HL-60/S4 (cell line): Measurements from ENCODE around the gene WDCP.

ENCODE experiments used
- in situ Hi-C: fragments of 300-500 bp; cut with MboI; formaldehyde crosslinking; loops from 2 replicates; pipeline ENCODE4 v1.14.3; 2022; ENCODE audit warnings: low sequenced_read_pairs

The WDCP gene

DNA sequence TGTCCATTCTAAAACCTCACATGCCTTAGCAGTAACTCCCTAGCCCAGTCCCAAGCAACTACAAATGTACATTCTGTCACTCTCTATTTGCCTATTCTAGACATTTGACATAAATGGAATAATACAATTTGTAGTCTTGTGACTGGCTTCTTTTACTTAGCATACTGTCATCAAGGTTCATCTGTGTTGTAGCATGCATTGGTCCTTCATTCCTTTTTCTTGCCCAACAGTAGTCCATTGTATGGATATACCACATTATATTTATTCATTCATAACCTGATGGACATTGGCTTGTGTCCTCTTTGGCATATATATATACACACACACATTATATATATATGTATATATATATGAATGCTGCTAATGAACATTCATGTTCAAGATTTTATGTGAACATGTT lies 39.5 kb downstream of the WDCP start:
- in situ Hi-C loops, result no loop called here

- in situ Hi-C loops, result no loop called here
Observed at GRCh38 chr2:23994567-23994966, 52.6 kb downstream of the WDCP start.

GRCh38 chr2:23993736-23994269 lies 53.4 kb downstream of the WDCP start:
- in situ Hi-C loops, result no loop called here

DNA sequence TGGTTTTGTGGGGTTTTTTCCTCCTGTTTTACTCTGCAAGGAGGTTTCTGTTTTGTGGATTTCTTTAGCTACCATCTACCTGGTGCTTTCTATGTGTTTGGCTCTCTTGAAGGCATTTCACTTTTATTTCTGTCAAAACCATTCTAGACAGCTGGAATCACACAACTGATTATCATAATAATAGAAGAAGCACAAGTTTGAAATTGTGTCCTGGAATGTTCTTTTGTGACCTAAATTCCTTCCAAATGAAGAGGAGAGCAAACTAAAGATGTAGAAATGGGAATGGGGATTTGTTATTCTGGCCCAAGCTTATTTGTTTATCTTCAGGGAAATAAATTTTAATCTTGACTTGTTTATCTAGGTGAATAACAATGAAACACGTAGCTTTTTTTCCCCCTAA lies 54.3 kb downstream of the WDCP start:
- in situ Hi-C loops, result no loop called here

GRCh38 chr2:23988371-23988770 lies 58.8 kb downstream of the WDCP start:
- in situ Hi-C loops, result no loop called here
